Natural killer cell (primary cell): ENCODE results near the gene HMCN2. TPM values are rescaled to one million over a fixed set of nuclear protein-coding genes. Genes with fewer than 3 reads are reported as not detected.

Experiments
- ATAC-seq, 3 donors: fragments of 150-1000 bp in 2 of 3; fragments of 200-7000 bp in 1 of 3; cut with Tn5 transposase; 1 replicate in 1 of 3; 2 replicates in 2 of 3; pipeline ENCODE4 v1.10.0; 2021; ENCODE audit warnings: mild to moderate bottlenecking in 2 of 3, moderate library complexity in 2 of 3
- DNase-seq, 2 donors: peaks; one replicate each; pipeline versions ENCODE4 v3.0.0 to v3.0.0-alpha.2; 2013 to 2021; ENCODE audit warnings: mixed read lengths in 1 of 2
- H3K27ac ChIP-seq: one replicate; pipeline ENCODE4 v1.5.1; 2013; ENCODE audit warnings: mild to moderate bottlenecking, low read length
- H3K27me3 ChIP-seq: one replicate; pipeline ENCODE4 v1.6.1; 2013; ENCODE audit warnings: low read length; ENCODE audit not compliant: control insufficient read depth, insufficient read depth
- H3K36me3 ChIP-seq: one replicate; pipeline ENCODE4 v1.6.1; 2013; ENCODE audit warnings: low read length; ENCODE audit not compliant: control insufficient read depth, insufficient read depth
- H3K4me1 ChIP-seq: one replicate; pipeline ENCODE4 v1.6.1; 2013; ENCODE audit warnings: low read length; ENCODE audit not compliant: control insufficient read depth, insufficient read depth
- H3K4me3 ChIP-seq: one replicate; pipeline ENCODE4 v1.5.1; 2013; ENCODE audit warnings: low read length
- H3K9me3 ChIP-seq: one replicate; pipeline ENCODE4 v1.6.1; 2013; ENCODE audit warnings: low read length; ENCODE audit not compliant: control insufficient read depth, insufficient read depth
- H3K27ac Mint-ChIP-seq, 2 donors: one replicate each; pipeline ENCODE4 v1.8.0; 2022; ENCODE audit warnings: mild to moderate bottlenecking in 2 of 2, mixed read lengths in 2 of 2, moderate library complexity in 1 of 2
- H3K27me3 Mint-ChIP-seq, 2 donors: one replicate each; pipeline ENCODE4 v1.8.0; 2022; ENCODE audit warnings: low read depth in 2 of 2, mixed read lengths in 2 of 2
- H3K36me3 Mint-ChIP-seq: one replicate; pipeline ENCODE4 v1.8.0; 2022; ENCODE audit warnings: mixed read lengths
- H3K4me1 Mint-ChIP-seq, 2 donors: one replicate each; pipeline ENCODE4 v1.8.0; 2022; ENCODE audit warnings: mixed read lengths in 2 of 2
- H3K4me3 Mint-ChIP-seq: one replicate; pipeline ENCODE4 v1.8.0; 2022; ENCODE audit warnings: mild to moderate bottlenecking, moderate library complexity, mixed read lengths
- H3K9me3 Mint-ChIP-seq, 2 donors: one replicate each; pipeline ENCODE4 v1.8.0; 2022; ENCODE audit warnings: mixed read lengths in 2 of 2
- CTCF ChIP-seq: fragments of 200-600 bp; IDR thresholded peaks from one replicate; pipeline ENCODE4 v1.8.0; 2022; ENCODE audit warnings: antibody characterized with exemption
- WGBS: methylation state at CpG from one replicate; pipeline ENCODE4 v1.1.7; 2013; ENCODE audit warnings: missing lambda C conversion rate; ENCODE audit not compliant: insufficient coverage; 5-methylcytosine and 5-hydroxymethylcytosine counted together
- intact Hi-C: fragments of 100-400 bp; cut with micrococcal nuclease; formaldehyde crosslinking; loops from one replicate; pipeline ENCODE4 v1.14.2; 2022
- total RNA-seq, 4 donors: library from RNA; stranded (reverse); fragments of 120-200 nt in 1 of 4; gene quantifications; one replicate each; pipeline versions ENCODE4 v1.2.3 to v1.2.4, GENCODE V29; 2013 to 2022

HMCN2 gene
- total RNA-seq, 3 donors from 2014 or later (not counting 1 experiment from before 2014, with no cell fraction given), result not detected

GRCh38 chr9:130232899-130233586 is 32.5 kb upstream of the HMCN2 start:
- intact Hi-C loops, result loop anchor here (10.0 kb wide), 1 partner anchor 58 kb away; the partner anchor contains the start of gene NCS1

DNA sequence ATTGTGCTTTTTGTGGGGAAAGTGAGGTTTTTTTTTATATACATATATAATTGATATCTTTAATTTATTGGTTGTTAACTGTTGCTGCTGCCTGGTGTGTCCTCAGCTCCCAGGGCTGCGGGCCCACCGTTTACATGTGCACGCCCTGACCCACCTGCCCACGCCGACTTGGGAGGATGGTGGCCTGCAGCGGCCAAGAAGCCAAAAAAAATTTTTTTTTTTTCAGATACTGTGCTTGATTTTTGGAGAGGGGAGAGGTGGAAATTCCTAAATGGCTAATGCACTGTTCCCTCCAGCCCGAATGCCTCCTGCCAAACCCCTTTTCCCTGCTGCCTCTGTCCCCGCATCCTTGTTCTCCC is 32.0 kb upstream of the HMCN2 start:
- Mint-ChIP-seq H3K4me1 (peaks cover 4 to 5% of the 10 kb centered on the region in 2 donors), H3K27ac (no peak overlapping the region), H3K9me3 (no peaks in the 10 kb centered on the region), H3K27me3 (no peaks in the 10 kb centered on the region), H3K4me3 (no peak overlapping the region), H3K36me3 (no peaks in the 10 kb centered on the region)
- Histone ChIP-seq H3K4me3 (no peak overlapping the region), H3K4me1 (peaks cover 8% of the 10 kb centered on the region), H3K27me3 (no peaks in the 10 kb centered on the region), H3K36me3 (no peaks in the 10 kb centered on the region), H3K9me3 (no peaks in the 10 kb centered on the region), H3K27ac (no peak overlapping the region)
- DNase-seq (no peak), ATAC-seq (no peak)
- intact Hi-C loops, result loop anchor here (10.0 kb wide), 1 partner anchor 59 kb away; the partner anchor contains the start of gene NCS1
- WGBS, result 96% methylated on average over 8 of the region's 8 CpGs
- no peak for TF ChIP-seq CTCF

More at GRCh38 chr9:130232899-130233586, 32.5 kb upstream of the HMCN2 start:
- ATAC-seq (no peak), DNase-seq (no peak)
- Mint-ChIP-seq H3K4me3 (no peak overlapping the region), H3K27ac (no peak overlapping the region), H3K27me3 (no peaks in the 10 kb centered on the region), H3K36me3 (no peaks in the 10 kb centered on the region), H3K9me3 (no peaks in the 10 kb centered on the region), H3K4me1 (peaks cover 4 to 5% of the 10 kb centered on the region in 2 donors)
- Histone ChIP-seq H3K36me3 (no peaks in the 10 kb centered on the region), H3K9me3 (peaks cover 3% of the 10 kb centered on the region), H3K4me1 (peaks cover 8% of the 10 kb centered on the region), H3K4me3 (no peak overlapping the region), H3K27me3 (no peaks in the 10 kb centered on the region), H3K27ac (no peak overlapping the region)
- WGBS, result 93% methylated on average over 26 of the region's 27 CpGs
- TF ChIP-seq CTCF, result no peak

DNA sequence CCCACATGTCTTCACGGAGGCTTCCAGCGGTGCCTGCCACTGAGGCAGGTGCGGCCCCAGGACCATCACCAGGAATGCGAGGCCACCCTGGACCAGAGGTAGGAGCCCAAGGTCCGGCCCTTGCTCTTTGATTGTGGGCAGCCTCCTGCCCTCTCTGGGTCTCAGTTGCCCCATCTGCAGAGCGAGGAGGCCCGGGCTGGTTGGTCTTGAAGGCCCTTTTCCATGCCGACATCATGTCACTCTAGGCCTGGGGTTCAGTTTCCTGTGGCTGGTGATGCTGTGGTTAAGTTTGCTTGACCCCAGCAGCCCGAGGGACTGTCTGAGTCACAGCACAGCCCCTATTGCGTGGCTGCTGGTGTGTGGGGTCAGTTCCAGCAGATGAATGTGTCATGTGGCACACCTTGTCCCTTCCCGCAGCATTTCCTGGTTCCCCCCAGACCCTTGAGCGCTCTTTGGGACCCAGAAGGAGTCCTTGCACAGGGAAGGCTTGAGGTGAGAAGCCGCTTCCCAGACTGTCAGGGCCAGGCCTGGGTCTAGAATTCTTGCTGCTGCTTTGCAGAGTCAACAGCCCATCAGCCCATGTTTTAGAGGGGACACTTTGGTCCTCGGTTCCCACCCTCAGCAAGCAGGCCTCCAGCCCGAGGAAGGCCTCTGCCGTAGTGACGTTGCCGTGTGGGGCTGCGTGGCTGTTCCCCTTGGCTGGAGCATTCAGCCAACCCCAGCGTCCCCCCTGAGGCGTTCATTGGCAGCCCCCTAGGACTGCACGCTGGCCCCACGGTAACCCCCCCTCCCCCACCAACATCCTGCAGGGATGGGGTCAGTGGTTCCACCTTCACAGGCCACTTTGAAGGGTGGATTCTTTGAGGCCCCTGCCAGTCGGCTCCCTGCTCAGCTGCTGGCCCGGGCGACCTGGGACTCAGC is 31.0 kb upstream of the HMCN2 start:
- ATAC-seq, result no peak
- 83% methylated on average over 24 of the region's 26 CpGs for WGBS

More for the DNA sequence above, 31.0 kb upstream of the HMCN2 start:
- intact Hi-C loops, result loop anchor here (10.0 kb wide), 1 partner anchor 60 kb away; the partner anchor contains the start of gene NCS1
- no peak overlapping the region for H3K27ac ChIP-seq
- Mint-ChIP-seq H3K27me3 (no peaks in the 10 kb centered on the region), H3K36me3 (no peaks in the 10 kb centered on the region), H3K4me1 (peaks cover 4 to 5% of the 10 kb centered on the region in 2 donors), H3K27ac (no peak overlapping the region), H3K9me3 (no peaks in the 10 kb centered on the region), H3K4me3 (no peak overlapping the region)
- H3K9me3 ChIP-seq, result no peaks in the 10 kb centered on the region
- no peak for DNase-seq
- H3K27me3 ChIP-seq, result no peaks in the 10 kb centered on the region
- H3K4me1 ChIP-seq, result peaks cover 8% of the 10 kb centered on the region
- no peaks in the 10 kb centered on the region for H3K36me3 ChIP-seq
- TF ChIP-seq CTCF, result no peak
- H3K4me3 ChIP-seq, result no peak overlapping the region
